Keratinocyte (primary cell): ENCODE results near the gene PAX8. TPM values are rescaled to one million over a fixed set of nuclear protein-coding genes. Genes with fewer than 3 reads are reported as not detected.

Experiments used
- DNase-seq: peaks from one replicate; pipeline ENCODE4 v3.0.0-alpha.2; 2011; ENCODE audit warnings: low read depth, missing footprints, low spot score
- FAIRE-seq: peaks from 2 replicates; lab custom pipeline; 2011; peaks lifted over from hg19 to GRCh38; lab: Jason Lieb, UNC
- H2AFZ ChIP-seq: 2 replicates; pipeline ENCODE4 v1.6.0; 2012; ENCODE audit warnings: low read length, control low read depth, inconsistent platforms; ENCODE audit not compliant: control insufficient read depth
- H3K27ac ChIP-seq: 2 replicates; pipeline ENCODE4 v1.5.1; 2011; ENCODE audit warnings: low read length; ENCODE audit not compliant: control insufficient read depth, insufficient read depth
- H3K27me3 ChIP-seq: 3 replicates; pipeline ENCODE4 v1.6.0; 2011; ENCODE audit warnings: low read length; ENCODE audit not compliant: control insufficient read depth, insufficient read depth; ENCODE audit errors: extremely low read depth
- H3K36me3 ChIP-seq, 2 experiments: 2 replicates in 1 of 2; 3 replicates in 1 of 2; pipeline ENCODE4 v1.5.1; 2011; ENCODE audit warnings: low read length in 2 of 2, mild to moderate bottlenecking in 1 of 2; ENCODE audit not compliant: control insufficient read depth in 2 of 2, insufficient read depth in 2 of 2; ENCODE audit errors: extremely low read depth in 1 of 2
- H3K4me1 ChIP-seq: 3 replicates; pipeline ENCODE4 v1.5.1; 2011; ENCODE audit warnings: low read length; ENCODE audit not compliant: control insufficient read depth, insufficient read depth; ENCODE audit errors: extremely low read depth
- H3K4me2 ChIP-seq: 3 replicates; pipeline ENCODE4 v1.6.0; 2011; ENCODE audit warnings: low read depth, low read length; ENCODE audit not compliant: control insufficient read depth, insufficient read depth; ENCODE audit errors: extremely low read depth
- H3K4me3 ChIP-seq, 3 experiments: fragments of 200-600 bp in 1 of 3; sonication (generic) in 1 of 3; 2 replicates in 2 of 3; 3 replicates in 1 of 3; pipeline ENCODE4 v1.5.1; 2011 to 2016; ENCODE audit warnings: low read length in 3 of 3, mild to moderate bottlenecking in 3 of 3, control low read depth in 2 of 3, inconsistent platforms in 1 of 3, low read depth in 1 of 3, mixed read lengths in 1 of 3, mixed run types in 1 of 3, moderate library complexity in 1 of 3; ENCODE audit not compliant: control insufficient read depth in 2 of 3, insufficient read depth in 2 of 3; ENCODE audit errors: extremely low read depth in 1 of 3
- H3K79me2 ChIP-seq: 2 replicates; pipeline ENCODE4 v1.6.0; 2012; ENCODE audit warnings: low read length; ENCODE audit not compliant: control insufficient read depth, insufficient read depth
- H3K9ac ChIP-seq: 3 replicates; pipeline ENCODE4 v1.6.0; 2011; ENCODE audit warnings: low read length; ENCODE audit not compliant: control insufficient read depth, insufficient read depth; ENCODE audit errors: extremely low read depth
- H3K9me1 ChIP-seq: 3 replicates; pipeline ENCODE4 v1.6.0; 2011; ENCODE audit warnings: low read length; ENCODE audit not compliant: control insufficient read depth, insufficient read depth; ENCODE audit errors: extremely low read depth
- H3K9me3 ChIP-seq: 2 replicates; pipeline ENCODE4 v1.5.1; 2012; ENCODE audit warnings: low read depth, low read length; ENCODE audit not compliant: control insufficient read depth
- H4K20me1 ChIP-seq: 3 replicates; pipeline ENCODE4 v1.6.0; 2011; ENCODE audit warnings: low read length; ENCODE audit not compliant: control insufficient read depth, insufficient read depth; ENCODE audit errors: extremely low read depth
- CTCF ChIP-seq, 3 experiments: IDR thresholded peaks in 1 of 3; conservative IDR thresholded peaks in 1 of 3; optimal IDR thresholded peaks in 1 of 3; 2 replicates in 2 of 3; 3 replicates in 1 of 3; pipeline versions ENCODE3 to v1.5.1; 2011; ENCODE audit warnings: low read length in 3 of 3, mild to moderate bottlenecking in 3 of 3, moderate library complexity in 2 of 3, control low read depth in 1 of 3, inconsistent platforms in 1 of 3; ENCODE audit not compliant: insufficient read depth in 2 of 3; ENCODE audit errors: extremely low read depth in 1 of 3
- EZH2 ChIP-seq: IDR thresholded peaks from one replicate; pipeline ENCODE4 v1.6.1; 2012; ENCODE audit warnings: inconsistent platforms, mild to moderate bottlenecking, low read length, moderate library complexity
- dilution Hi-C: fragments of 300-500 bp; cut with MboI; formaldehyde crosslinking; loops from one replicate; pipeline ENCODE4 v1.7.0; 2020; ENCODE audit warnings: low sequenced_read_pairs; ENCODE audit not compliant: extremely low pct_ligation_motif_present
- polyA plus RNA-seq, 5 experiments: library from polyadenylated mRNA; depleted of rRNA in 3 of 5; stranded (reverse) in 3 of 5; stranded (forward) in 1 of 5; unstranded in 1 of 5; fragments of >200 nt; gene quantifications; 1 replicate in 1 of 5; 2 replicates in 3 of 5; 3 replicates in 1 of 5; pipeline versions ENCODE4 v1.2.1 to v1.2.3, GENCODE V29; 2011 to 2012; ENCODE audit warnings: missing spikeins in 2 of 5, low read depth in 1 of 5, low replicate concordance in 1 of 5

The PAX8 gene
- polyA plus RNA-seq, 1 donor (not counting 4 experiments of a cell fraction or from before 2014, with no cell fraction given) = 3.4 TPM

GRCh38 chr2:113281910-113282746, 3.4 kb upstream of the PAX8 start:
- Histone ChIP-seq H3K9me3 (no peaks in the 10 kb centered on the region), H4K20me1 (no peaks in the 10 kb centered on the region), H2AFZ (no peak overlapping the region), H3K27me3 (peaks cover 9% of the 10 kb centered on the region), H3K9ac (no peak overlapping the region), H3K9me1 (no peaks in the 10 kb centered on the region), H3K4me1 (peaks cover 43% of the 10 kb centered on the region), H3K79me2 (no peaks in the 10 kb centered on the region), H3K4me2 (peak overlapping the region; percentile 17), H3K4me3 (no peak overlapping the region), H3K36me3 (no peaks in the 10 kb centered on the region), H3K27ac (peak overlapping the region; percentile 96)
- DNase-seq (no peak), FAIRE-seq (peak; percentile 76)
- no peak for TF ChIP-seq EZH2
- TF ChIP-seq CTCF (optimal IDR thresholded peaks at IDR 0.05 in 1 of 3, IDR thresholded peaks at IDR 0.05 in 1 of 3, conservative IDR thresholded peaks at IDR 0.05 in 1 of 3; ENCODE audit: extremely low read depth in 1 of 3, insufficient read depth in 2 of 3, low read length in 3 of 3) = no peak
- dilution Hi-C loops = no loop called here

GRCh38 chr2:113278073-113278741, 514 bp downstream of the PAX8 start:
- dilution Hi-C loops = no loop called here
- Histone ChIP-seq H3K4me1 (peaks cover 18% of the 10 kb centered on the region), H3K27ac (no peak overlapping the region), H3K36me3 (no peaks in the 10 kb centered on the region), H3K4me3 (no peak overlapping the region), H3K9me3 (peaks cover 2% of the 10 kb centered on the region), H3K27me3 (peaks cover 31% of the 10 kb centered on the region), H3K79me2 (no peaks in the 10 kb centered on the region), H4K20me1 (no peaks in the 10 kb centered on the region), H3K9me1 (no peaks in the 10 kb centered on the region), H3K4me2 (no peak overlapping the region), H2AFZ (no peak overlapping the region), H3K9ac (no peak overlapping the region)
- FAIRE-seq = no peak
- TF ChIP-seq EZH2 (no peak), CTCF (optimal IDR thresholded peaks at IDR 0.05 in 1 of 3, IDR thresholded peaks at IDR 0.05 in 1 of 3, conservative IDR thresholded peaks at IDR 0.05 in 1 of 3; ENCODE audit: extremely low read depth in 1 of 3, insufficient read depth in 2 of 3, low read length in 3 of 3) (no peak)
- no peak for DNase-seq
